H1 (cell line): Measurements from ENCODE around the gene MOG. TPM values are rescaled to one million over a fixed set of nuclear protein-coding genes. Genes with fewer than 3 reads are reported as not detected.

Experiments used
- CTCF ChIA-PET: fragments of 300-600 bp; sonication (Branson Sonifier 250); formaldehyde crosslinking; loops from one replicate; lab custom pipeline; 2021; ENCODE audit not compliant: partially characterized antibody; lab: Charles Lee
- POLR2A ChIA-PET: fragments of 300-600 bp; sonication (Branson Sonifier 250); formaldehyde crosslinking; loops from one replicate; lab custom pipeline; 2021; ENCODE audit warnings: inconsistent platforms; ENCODE audit not compliant: partially characterized antibody; lab: Charles Lee
- DNase-seq, 2 experiments: peaks; one replicate each; pipeline versions ENCODE4 v3.0.0 to v3.0.0-alpha.2; 2010 to 2022; ENCODE audit warnings: low spot score in 2 of 2, low read depth in 1 of 2, mixed read lengths in 1 of 2
- FAIRE-seq: peaks from 2 replicates; lab custom pipeline; 2011; peaks lifted over from hg19 to GRCh38; lab: Jason Lieb, UNC
- H2AFZ ChIP-seq: 2 replicates; pipeline ENCODE4 v1.8.1; 2012; ENCODE audit warnings: low read length, inconsistent platforms
- H2AK5ac ChIP-seq: 2 replicates; pipeline ENCODE4 v1.6.1; 2013; ENCODE audit warnings: low read depth, low read length
- H2BK120ac ChIP-seq: replicated peaks from 2 replicates; pipeline ENCODE3; 2013; ENCODE audit warnings: low read depth, low read length, inconsistent platforms
- H2BK12ac ChIP-seq: 2 replicates; pipeline ENCODE4 v1.6.1; 2013; ENCODE audit warnings: low read depth, low read length
- H2BK15ac ChIP-seq: 2 replicates; pipeline ENCODE4 v1.6.1; 2013; ENCODE audit warnings: low read length
- H2BK20ac ChIP-seq: 2 replicates; pipeline ENCODE4 v1.6.1; 2013; ENCODE audit warnings: low read length
- H2BK5ac ChIP-seq: 2 replicates; pipeline ENCODE4 v1.6.1; 2013; ENCODE audit warnings: low read depth, low read length
- H3K14ac ChIP-seq: 2 replicates; pipeline ENCODE4 v1.6.1; 2013; ENCODE audit warnings: inconsistent platforms; ENCODE audit not compliant: insufficient read length
- H3K18ac ChIP-seq: 2 replicates; pipeline ENCODE4 v1.6.1; 2013; ENCODE audit warnings: low read length; ENCODE audit errors: extremely low read depth
- H3K23ac ChIP-seq: 2 replicates; pipeline ENCODE4 v1.6.1; 2013; ENCODE audit warnings: inconsistent platforms; ENCODE audit not compliant: insufficient read length
- H3K23me2 ChIP-seq: 2 replicates; pipeline ENCODE4 v1.6.1; 2013; ENCODE audit warnings: low read depth, low read length
- H3K27ac ChIP-seq: 2 replicates; pipeline ENCODE4 v1.6.1; 2011; ENCODE audit warnings: low read depth, low read length, inconsistent platforms
- H3K27me3 ChIP-seq, 4 experiments: replicated peaks in 1 of 4; 1 replicate in 1 of 4; 2 replicates in 3 of 4; pipeline versions ENCODE4 v1.6.1 to v1.8.1; 2011 to 2013; ENCODE audit warnings: low read length in 3 of 4, mild to moderate bottlenecking in 3 of 4, inconsistent platforms in 2 of 4, mixed read lengths in 2 of 4, moderate library complexity in 1 of 4; ENCODE audit not compliant: control insufficient read depth in 3 of 4, insufficient read depth in 3 of 4; ENCODE audit errors: extremely low read depth in 1 of 4
- H3K36me3 ChIP-seq, 4 experiments: 2 replicates each; pipeline versions ENCODE4 v1.6.1 to v1.8.1; 2011 to 2013; ENCODE audit warnings: mild to moderate bottlenecking in 4 of 4, low read length in 3 of 4, moderate library complexity in 2 of 4, control low read depth in 1 of 4, inconsistent platforms in 1 of 4; ENCODE audit not compliant: insufficient read depth in 4 of 4, control insufficient read depth in 2 of 4
- H3K4ac ChIP-seq: replicated peaks from 2 replicates; pipeline ENCODE3; 2013; ENCODE audit warnings: low read length, low read depth, mixed read lengths, inconsistent platforms; ENCODE audit not compliant: insufficient read length
- H3K4me1 ChIP-seq, 4 experiments: replicated peaks in 1 of 4; 1 replicate in 1 of 4; 2 replicates in 3 of 4; pipeline versions ENCODE4 v1.6.1 to v1.8.1; 2011 to 2013; ENCODE audit warnings: low read length in 3 of 4, inconsistent platforms in 2 of 4, mixed read lengths in 1 of 4; ENCODE audit not compliant: insufficient read depth in 4 of 4, control insufficient read depth in 3 of 4
- H3K4me2 ChIP-seq, 2 experiments: 2 replicates each; pipeline versions ENCODE4 v1.6.1 to v1.8.1; 2011 to 2013; ENCODE audit warnings: low read depth in 2 of 2, low read length in 2 of 2, control low read depth in 1 of 2, inconsistent platforms in 1 of 2, mild to moderate bottlenecking in 1 of 2; ENCODE audit not compliant: insufficient read depth in 1 of 2
- H3K4me3 ChIP-seq, 4 experiments: fragments of 200-600, 300-600 bp in 1 of 4; sonication (generic), shearing (Covaris generic), sonication (Bioruptor Twin) in 1 of 4; 2 replicates each; pipeline versions ENCODE4 v1.5.1 to v1.8.1; 2011 to 2016; ENCODE audit warnings: low read length in 4 of 4, low read depth in 3 of 4, control low read depth in 2 of 4, inconsistent platforms in 2 of 4, mild to moderate bottlenecking in 2 of 4, mixed read lengths in 1 of 4, moderate library complexity in 1 of 4; ENCODE audit not compliant: insufficient read depth in 2 of 4; ENCODE audit errors: extremely low read depth in 1 of 4
- H3K56ac ChIP-seq: replicated peaks from 2 replicates; pipeline ENCODE3; 2013; ENCODE audit warnings: low read depth, mild to moderate bottlenecking, mixed read lengths, low read length, inconsistent platforms; ENCODE audit not compliant: insufficient read length
- H3K79me1 ChIP-seq: 2 replicates; pipeline ENCODE4 v1.6.1; 2013; ENCODE audit warnings: low read depth, low read length, control low read depth
- H3K79me2 ChIP-seq, 2 experiments: 2 replicates each; pipeline versions ENCODE4 v1.6.1 to v1.8.1; 2012 to 2013; ENCODE audit warnings: low read length in 2 of 2, mild to moderate bottlenecking in 2 of 2, inconsistent platforms in 1 of 2; ENCODE audit not compliant: insufficient read depth in 2 of 2, control insufficient read depth in 1 of 2
- H3K9ac ChIP-seq, 4 experiments: replicated peaks in 1 of 4; 1 replicate in 1 of 4; 2 replicates in 3 of 4; pipeline versions ENCODE4 v1.6.1 to v1.8.1; 2011 to 2013; ENCODE audit warnings: low read depth in 3 of 4, low read length in 3 of 4, control low read depth in 2 of 4, mild to moderate bottlenecking in 2 of 4, moderate library complexity in 2 of 4, inconsistent platforms in 1 of 4; ENCODE audit errors: extremely low read depth in 1 of 4
- H3K9me3 ChIP-seq, 2 experiments: 2 replicates each; pipeline versions ENCODE4 v1.6.1 to v1.8.1; 2012 to 2013; ENCODE audit warnings: mild to moderate bottlenecking in 2 of 2, moderate library complexity in 2 of 2, control low read depth in 1 of 2, inconsistent platforms in 1 of 2, low read depth in 1 of 2, low read length in 1 of 2, mixed read lengths in 1 of 2; ENCODE audit not compliant: insufficient read depth in 2 of 2
- H4K20me1 ChIP-seq, 2 experiments: replicated peaks in 1 of 2; 2 replicates each; pipeline versions ENCODE3 to v1.8.1; 2011 to 2013; ENCODE audit warnings: inconsistent platforms in 2 of 2, low read length in 2 of 2, mild to moderate bottlenecking in 1 of 2; ENCODE audit not compliant: insufficient read depth in 2 of 2, control insufficient read depth in 1 of 2
- H4K5ac ChIP-seq: 2 replicates; pipeline ENCODE4 v1.6.1; 2013; ENCODE audit warnings: low read length, low read depth, mixed read lengths, inconsistent platforms; ENCODE audit not compliant: insufficient read length
- H4K8ac ChIP-seq: 2 replicates; pipeline ENCODE4 v1.8.0; 2013; ENCODE audit warnings: mild to moderate bottlenecking, moderate library complexity, low read length, inconsistent platforms; ENCODE audit not compliant: insufficient read depth; ENCODE audit errors: extremely low read depth
- H4K91ac ChIP-seq: replicated peaks from 2 replicates; pipeline ENCODE3; 2013; ENCODE audit warnings: low read length, mixed read lengths, inconsistent platforms; ENCODE audit not compliant: insufficient read length
- EP300 ChIP-seq, 2 experiments: IDR thresholded peaks; 1 replicate in 1 of 2; 2 replicates in 1 of 2; pipeline ENCODE4 v1.6.1; 2011 to 2012; ENCODE audit warnings: low read depth in 2 of 2, low read length in 2 of 2, mild to moderate bottlenecking in 2 of 2, borderline replicate concordance in 1 of 2, inconsistent platforms in 1 of 2, moderate library complexity in 1 of 2
- GTF2F1 ChIP-seq: IDR thresholded peaks from 2 replicates; pipeline ENCODE4 v1.6.1; 2012; ENCODE audit warnings: low read depth, low read length, improper control_type of control experiment, borderline replicate concordance
- JUN ChIP-seq: IDR thresholded peaks from 2 replicates; pipeline ENCODE4 v1.6.1; 2011; ENCODE audit warnings: low read depth, mild to moderate bottlenecking, improper control_type of control experiment, low read length
- KDM4A ChIP-seq: IDR thresholded peaks from one replicate; pipeline ENCODE4 v1.7.1; 2012; ENCODE audit warnings: low read depth, mild to moderate bottlenecking, moderate library complexity, low read length, inconsistent platforms; ENCODE audit not compliant: severe bottlenecking
- PHF8 ChIP-seq: fragments of 200-600 bp; sonication (generic); conservative IDR thresholded peaks from 2 replicates; pipeline ENCODE4 v1.7.1; 2012; ENCODE audit warnings: low read depth, mild to moderate bottlenecking, inconsistent platforms, low read length, moderate library complexity
- POLR2A ChIP-seq, 2 experiments: IDR thresholded peaks; 1 replicate in 1 of 2; 2 replicates in 1 of 2; pipeline ENCODE4 v1.6.1; 2011; ENCODE audit warnings: low read depth in 2 of 2, low read length in 2 of 2, mild to moderate bottlenecking in 2 of 2; ENCODE audit errors: control extremely low read depth in 1 of 2
- RAD21 ChIP-seq, 2 experiments: IDR thresholded peaks in 1 of 2; conservative IDR thresholded peaks in 1 of 2; 2 replicates each; pipeline ENCODE4 v1.6.1; 2011; ENCODE audit warnings: low read depth in 2 of 2, low read length in 2 of 2, improper control_type of control experiment in 1 of 2, inconsistent platforms in 1 of 2, mild to moderate bottlenecking in 1 of 2, moderate library complexity in 1 of 2
- RXRA ChIP-seq: IDR thresholded peaks from 2 replicates; pipeline ENCODE4 v1.6.1; 2011; ENCODE audit warnings: low read depth, mild to moderate bottlenecking, low read length, moderate library complexity; ENCODE audit not compliant: insufficient read depth
- SIX5 ChIP-seq: IDR thresholded peaks from 2 replicates; pipeline ENCODE4 v1.6.1; 2011; ENCODE audit warnings: mild to moderate bottlenecking, low read depth, low read length
- SRF ChIP-seq: IDR thresholded peaks from 2 replicates; pipeline ENCODE4 v1.6.1; 2011; ENCODE audit warnings: mild to moderate bottlenecking, low read depth, low read length, moderate library complexity
- ZNF274 ChIP-seq: IDR thresholded peaks from 2 replicates; pipeline ENCODE4 v1.7.0; 2012; ENCODE audit warnings: low read length, borderline replicate concordance; ENCODE audit errors: extremely low read depth
- WGBS, 2 experiments: shearing (Covaris generic) in 1 of 2; methylation state at CpG; one replicate each; pipeline versions ENCODE4 v1.1.6 to v1.1.7; 2013 to 2015; ENCODE audit warnings: low lambda C conversion rate in 2 of 2, mixed read lengths in 2 of 2, inconsistent platforms in 1 of 2, low coverage in 1 of 2, missing lambda C conversion rate in 1 of 2; ENCODE audit not compliant: insufficient replicate concordance in 2 of 2, insufficient coverage in 1 of 2, insufficient read length in 1 of 2; ENCODE audit errors: extremely low coverage in 1 of 2, missing lambda C conversion rate in 1 of 2; 5-methylcytosine and 5-hydroxymethylcytosine counted together
- polyA plus RNA-seq, 7 experiments: library from polyadenylated mRNA; depleted of rRNA in 3 of 7; stranded (reverse) in 5 of 7; unstranded in 2 of 7; fragments of >200 nt in 5 of 7; fragments of 200-250 nt in 2 of 7; gene quantifications; 1 replicate in 5 of 7; 2 replicates in 1 of 7; 4 replicates in 1 of 7; pipeline versions ENCODE4 v1.2.1 to v1.2.3, GENCODE V29; 2011 to 2013; ENCODE audit warnings: missing spikeins in 2 of 7, mixed read lengths in 2 of 7
- total RNA-seq: library from RNA; stranded (reverse); fragmentation: NEBNext Ultra II Directional; extraction: Animal tissue kit (Norgen Biotek cat#: 25700); gene quantifications from 2 replicates; pipeline ENCODE4 v1.2.1, GENCODE V29; 2021

The MOG gene
- total and polyA plus RNA-seq, 2 of the 8 experiments (the other 6 are each of a cell fraction or from before 2014, with no cell fraction given), result 0.17 to 0.86 TPM

DNA sequence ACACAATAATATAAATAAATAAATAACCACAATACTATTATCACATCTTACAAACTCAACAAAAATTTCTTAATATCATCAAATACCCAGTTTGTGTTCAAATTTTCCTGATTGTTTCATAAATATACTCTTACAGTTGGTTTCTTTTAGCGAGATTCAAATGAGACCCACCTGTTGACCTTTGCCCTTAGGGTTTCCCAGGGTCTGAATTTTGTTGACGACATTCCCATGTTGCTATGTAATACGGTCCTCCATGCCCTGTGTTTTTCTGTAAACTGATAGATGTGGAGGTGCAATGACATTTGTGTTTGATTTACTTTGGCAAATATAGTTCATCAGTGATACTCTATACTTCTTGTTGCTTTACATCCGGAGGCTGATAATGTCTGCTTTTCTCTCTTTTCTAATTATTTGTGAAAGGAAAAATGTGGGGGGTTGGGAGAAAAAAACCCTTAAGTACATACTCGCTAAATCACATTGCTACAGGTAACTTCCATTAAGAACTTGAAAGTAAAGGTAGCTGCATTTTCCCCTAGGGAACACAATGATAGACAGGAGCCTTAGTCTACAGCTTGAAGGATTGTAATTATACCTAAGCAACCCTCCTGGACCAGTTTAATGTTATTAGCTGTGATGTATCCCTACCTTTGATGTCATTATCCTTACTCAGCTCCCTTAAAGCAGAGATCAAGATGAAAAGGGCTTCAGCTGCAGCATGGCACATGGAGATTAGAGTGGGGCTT, 6.6 kb downstream of the MOG start:
- 72% methylated on average over 5 of the region's 5 CpGs; no CpG with 5 or more reads in 1 of the 2 experiments for WGBS, 2 experiments
- H3K4me2 ChIP-seq, result no peak overlapping the region; a peak in 1 of 4 replicates
- no peak for TF ChIP-seq ZNF274
- no peak for TF ChIP-seq POLR2A (IDR thresholded peaks at IDR 0.05; ENCODE audit: control extremely low read depth in 1 of 2, low read depth in 2 of 2, low read length in 2 of 2)
- TF ChIP-seq RXRA, result no peak
- no peak for TF ChIP-seq KDM4A
- no peak for TF ChIP-seq RAD21 (IDR thresholded peaks at IDR 0.05 in 1 of 2, conservative IDR thresholded peaks at IDR 0.05 in 1 of 2; ENCODE audit: low read depth in 2 of 2, low read length in 2 of 2)
- TF ChIP-seq GTF2F1, result no peak
- TF ChIP-seq EP300 (IDR thresholded peaks at IDR 0.05; ENCODE audit: borderline replicate concordance in 1 of 2, low read depth in 2 of 2, low read length in 2 of 2), result no peak
- no peak for TF ChIP-seq SRF
- no peak for TF ChIP-seq SIX5
- TF ChIP-seq PHF8, result no peak
- no peak for TF ChIP-seq JUN

More for the DNA sequence above, 6.6 kb downstream of the MOG start:
- H3K18ac ChIP-seq, result peak overlapping the region; percentile 55
- FAIRE-seq, result no peak
- H3K4ac ChIP-seq, result peak overlapping the region; percentile 64
- peak overlapping the region; percentile 94; the same call in 1 of the 2 replicates for H2BK20ac ChIP-seq
- no peak overlapping the region for H3K4me3 ChIP-seq
- no peaks in the 10 kb centered on the region for H4K20me1 ChIP-seq
- H2BK120ac ChIP-seq, result peak overlapping the region; percentile 92
- peak overlapping the region; percentile 3; the same call in 1 of the 2 replicates for H2AFZ ChIP-seq
- H3K56ac ChIP-seq, result no peak overlapping the region
- H3K14ac ChIP-seq, result no peak overlapping the region
- no peak overlapping the region for H3K23ac ChIP-seq
- no peaks in the 10 kb centered on the region for H3K36me3 ChIP-seq
- H3K79me2 ChIP-seq, result no peaks in the 10 kb centered on the region
- no peaks in the 10 kb centered on the region for H3K79me1 ChIP-seq
- no peak overlapping the region; the same call in 1 of the 2 replicates for H3K27ac ChIP-seq
- CTCF ChIA-PET, result interaction anchor here (0.8 to 24.4 kb wide), 6 partner anchors 10 to 347 kb away, joined by 3 to 658 read pairs (median 256); partner anchors contain the start of genes GABBR1 and ZFP57
- H2AK5ac ChIP-seq, result peak overlapping the region; percentile 68; the same call in 1 of the 2 replicates
- no peak overlapping the region for H3K9ac ChIP-seq
- peaks cover 7 to 33% (median 26%) of the 10 kb centered on the region in 4 experiments; a peak in 6 of 7 replicates for H3K4me1 ChIP-seq
- peak overlapping the region; percentile 79 for H4K5ac ChIP-seq
- H2BK5ac ChIP-seq, result peak overlapping the region; percentile 57; the same call in 1 of the 2 replicates
- no peaks in the 10 kb centered on the region for H3K9me3 ChIP-seq
- no peaks in the 10 kb centered on the region for H3K23me2 ChIP-seq
- no peak for DNase-seq
- no peak overlapping the region for H2BK15ac ChIP-seq
- no peak overlapping the region for H4K8ac ChIP-seq
- H4K91ac ChIP-seq, result peak overlapping the region; percentile 88
- peak overlapping the region; percentile 97 for H2BK12ac ChIP-seq
- POLR2A ChIA-PET, result interaction anchor here (4.0 to 8.4 kb wide), 2 partner anchors 12 to 13 kb away, joined by 20 to 78 read pairs; no protein-coding TSS in a partner anchor
- H3K27me3 ChIP-seq, result no peaks in the 10 kb centered on the region
